Measurements from ENCODE around the gene RBM45.

DNA sequence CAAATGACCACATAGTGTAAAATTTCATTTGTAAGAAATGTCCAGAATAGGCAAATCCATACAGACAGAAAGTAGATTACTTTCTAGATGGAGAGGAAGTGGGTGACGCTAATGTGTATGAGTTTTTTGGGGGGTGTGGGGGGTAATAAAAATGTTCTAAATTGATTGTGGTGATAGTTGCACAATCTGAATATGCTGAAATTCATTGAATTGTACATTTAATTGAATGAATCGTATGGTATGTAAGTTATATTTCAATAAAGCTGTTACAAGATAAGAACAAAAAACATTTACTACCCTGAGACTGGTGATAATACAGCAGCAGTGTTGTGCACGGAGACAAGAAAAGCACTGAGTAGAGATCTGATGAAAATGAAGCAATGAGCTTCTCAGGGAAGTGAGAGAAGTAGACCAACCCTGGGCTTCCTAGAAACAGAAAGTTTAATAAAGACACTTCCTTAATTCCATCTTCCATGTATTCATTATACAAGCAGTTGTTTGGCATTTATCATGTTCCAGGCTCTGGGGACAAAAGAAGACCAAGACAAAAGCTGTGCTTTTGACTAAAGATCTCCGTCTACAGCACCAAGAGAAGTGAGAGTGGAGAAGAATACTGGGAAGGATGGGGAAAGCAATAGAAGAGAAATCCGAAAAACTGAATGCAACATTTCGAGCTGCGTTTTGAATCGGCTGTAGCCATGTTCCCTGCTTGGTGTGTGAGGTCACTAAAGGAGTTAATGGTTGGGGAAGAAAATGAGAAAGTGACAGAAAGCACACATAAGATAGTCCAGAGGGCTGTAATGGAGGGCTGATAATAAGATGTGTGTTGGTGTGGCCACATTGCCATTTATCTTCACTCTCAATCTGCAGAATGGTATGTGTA is 37.9 kb upstream of the RBM45 start:
- TF ChIP-seq, protein P1, sequence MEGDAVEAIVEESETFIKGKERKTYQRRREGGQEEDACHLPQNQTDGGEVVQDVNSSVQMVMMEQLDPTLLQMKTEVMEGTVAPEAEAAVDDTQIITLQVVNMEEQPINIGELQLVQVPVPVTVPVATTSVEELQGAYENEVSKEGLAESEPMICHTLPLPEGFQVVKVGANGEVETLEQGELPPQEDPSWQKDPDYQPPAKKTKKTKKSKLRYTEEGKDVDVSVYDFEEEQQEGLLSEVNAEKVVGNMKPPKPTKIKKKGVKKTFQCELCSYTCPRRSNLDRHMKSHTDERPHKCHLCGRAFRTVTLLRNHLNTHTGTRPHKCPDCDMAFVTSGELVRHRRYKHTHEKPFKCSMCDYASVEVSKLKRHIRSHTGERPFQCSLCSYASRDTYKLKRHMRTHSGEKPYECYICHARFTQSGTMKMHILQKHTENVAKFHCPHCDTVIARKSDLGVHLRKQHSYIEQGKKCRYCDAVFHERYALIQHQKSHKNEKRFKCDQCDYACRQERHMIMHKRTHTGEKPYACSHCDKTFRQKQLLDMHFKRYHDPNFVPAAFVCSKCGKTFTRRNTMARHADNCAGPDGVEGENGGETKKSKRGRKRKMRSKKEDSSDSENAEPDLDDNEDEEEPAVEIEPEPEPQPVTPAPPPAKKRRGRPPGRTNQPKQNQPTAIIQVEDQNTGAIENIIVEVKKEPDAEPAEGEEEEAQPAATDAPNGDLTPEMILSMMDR (IDR thresholded peaks at IDR 0.05), result no peak
- TF ChIP-seq POLR2A (IDR thresholded peaks at IDR 0.05), result no peak

All from adrenal gland (tissue), 5 donors.